Mucosa of descending colon (tissue), 3 donors: ENCODE measurements around the gene CANT1. TPM values are rescaled to one million over a fixed set of nuclear protein-coding genes. Genes with fewer than 3 reads are reported as not detected.

Source experiments
- ATAC-seq: fragments of 200-7000 bp; cut with Tn5 transposase; one replicate; pipeline ENCODE4 v1.9.1; 2020; ENCODE audit warnings: mild to moderate bottlenecking, moderate library complexity
- DNase-seq, 3 donors: peaks; one replicate each; pipeline ENCODE4 v3.0.0-alpha.2; 2020
- H3K36me3 ChIP-seq: fragments of 200-600 bp; one replicate; pipeline ENCODE4 v1.8.0; 2021; ENCODE audit warnings: low read depth, mild to moderate bottlenecking
- H3K4me1 ChIP-seq: fragments of 200-600 bp; one replicate; pipeline ENCODE4 v1.8.0; 2021; ENCODE audit warnings: low read depth, mild to moderate bottlenecking
- H3K4me3 ChIP-seq: fragments of 200-600 bp; one replicate; pipeline ENCODE4 v1.8.0; 2021; ENCODE audit warnings: mild to moderate bottlenecking
- H3K9me3 ChIP-seq: fragments of 200-600 bp; one replicate; pipeline ENCODE4 v1.8.0; 2021; ENCODE audit warnings: mild to moderate bottlenecking
- CTCF ChIP-seq: fragments of 200-600 bp; IDR thresholded peaks from one replicate; pipeline ENCODE4 v1.8.0; 2022; ENCODE audit warnings: antibody characterized with exemption, mild to moderate bottlenecking
- intact Hi-C, 2 donors: fragments of 100-400 bp; cut with DNase I in 1 of 2; cut with micrococcal nuclease in 1 of 2; formaldehyde crosslinking; loops; one replicate each; pipeline versions ENCODE4 v1.11.0 to v1.11.1; 2022; cut with DNase I, micrococcal nuclease
- total RNA-seq, 3 donors: library from RNA; stranded (reverse); fragmentation: NEBNext Ultra II Directional in 2 of 3; extraction: Animal tissue kit (Norgen Biotek cat#: 25700) in 2 of 3; gene quantifications; one replicate each; pipeline versions ENCODE4 v1.2.1 to v1.2.4, GENCODE V29; 2021 to 2023
- donor health status: DM: no; HTN: no; CAD: no; lungs with moderate emphysema.
- donor health status: DM: no; HTN: no; CAD: no.
- donor health status: DM: no; HTN: yes; CAD: no.

The CANT1 gene
- total RNA-seq, 3 donors from 2014 or later = 159 to 376 (median 242) TPM

- ATAC-seq (no peak), DNase-seq (no peak)
- Histone ChIP-seq H3K9me3 (no peaks in the 10 kb centered on the region), H3K36me3 (no peaks in the 10 kb centered on the region), H3K4me3 (no peak overlapping the region), H3K4me1 (peaks cover 70% of the 10 kb centered on the region)
- intact Hi-C loops = no loop called here
- TF ChIP-seq CTCF = no peak
These were observed 9.6 kb downstream of the CANT1 start for GRCh38 chr17:78999947-79000395.

GRCh38 chr17:78999056-78999768 lies 10.4 kb downstream of the CANT1 start:
- intact Hi-C loops = no loop called here
- no peak overlapping the region for H3K4me3 ChIP-seq
- H3K4me1 ChIP-seq = peaks cover 78% of the 10 kb centered on the region
- no peaks in the 10 kb centered on the region for H3K36me3 ChIP-seq
- no peaks in the 10 kb centered on the region for H3K9me3 ChIP-seq
- DNase-seq = peak in 2 of 3 donors; percentile 31 to 48
- no peak for TF ChIP-seq CTCF
- ATAC-seq = no peak

- no peak for TF ChIP-seq CTCF
- no peaks in the 10 kb centered on the region for H3K9me3 ChIP-seq
- H3K4me3 ChIP-seq = no peak overlapping the region
- H3K36me3 ChIP-seq = no peaks in the 10 kb centered on the region
- ATAC-seq (peak; percentile 56), DNase-seq (peak; percentile 83 to 90 (median 89))
- intact Hi-C loops = no loop called here
- H3K4me1 ChIP-seq = peaks cover 80% of the 10 kb centered on the region
These were observed 11.1 kb downstream of the CANT1 start for GRCh38 chr17:78998311-78999055.

- TF ChIP-seq CTCF = no peak
- Histone ChIP-seq H3K4me3 (no peak overlapping the region), H3K9me3 (no peaks in the 10 kb centered on the region), H3K36me3 (peaks cover under 1% of the 10 kb centered on the region), H3K4me1 (peaks cover 79% of the 10 kb centered on the region)
- peak; percentile 14 for ATAC-seq
- intact Hi-C loops = no loop called here
- peak; percentile 50 to 59 (median 53) for DNase-seq
These were observed 11.7 kb downstream of the CANT1 start for GRCh38 chr17:78997881-78998280.

- intact Hi-C loops = no loop called here
- Histone ChIP-seq H3K4me3 (no peak overlapping the region), H3K36me3 (peaks cover 7% of the 10 kb centered on the region), H3K4me1 (peaks cover 73% of the 10 kb centered on the region), H3K9me3 (no peaks in the 10 kb centered on the region)
- peak; percentile 29 to 55 (median 50) for DNase-seq
- no peak for ATAC-seq
- no peak for TF ChIP-seq CTCF
These were observed 12.3 kb downstream of the CANT1 start for GRCh38 chr17:78997231-78997741.
